Posterior cingulate gyrus (tissue), 11 donors: ENCODE results near the gene PCDHA6.
A peak's percentile ranks its signal among the peaks of the same experiment; 100 is the strongest.
"Not testable (repeated sequence)": the region's sequence is repeated elsewhere in the genome, so short reads cannot be mapped to it uniquely, and the experiment has no call there.

Experiments used
- DNase-seq, 10 donors: peaks; one replicate each; pipeline versions ENCODE4 v3.0.0 to v3.0.0-alpha.2; 2020 to 2021; ENCODE audit warnings: mixed read lengths in 3 of 10
- intact Hi-C: fragments of 100-400 bp; cut with DNase I; formaldehyde crosslinking; loops from one replicate; pipeline ENCODE4 v1.15.1; 2023

Gene PCDHA6

GRCh38 chr5:140821375-140822280, 6.1 kb upstream of the PCDHA6 start, which contains the start of gene PCDHA5:
TSS of gene PCDHA5 (plus strand) at chr5:140821613.
- intact Hi-C loops: no loop called here
- peak in 6 of 10 donors; percentile 42 to 87 (median 65) for DNase-seq

GRCh38 chr5:140822281-140822629, 5.5 kb upstream of the PCDHA6 start:
- intact Hi-C loops: no loop called here
- peak in 1 of 10 donors; percentile 28 for DNase-seq

- peak in 1 of 10 donors; percentile 48 for DNase-seq
- intact Hi-C loops: not testable (repeated sequence)
Observed at GRCh38 chr5:140822969-140823368, 4.8 kb upstream of the PCDHA6 start.

- DNase-seq: peak in 2 of 10 donors; percentile 61 to 82
- intact Hi-C loops: no loop called here
Observed at GRCh38 chr5:140823475-140823874, 4.3 kb upstream of the PCDHA6 start.

GRCh38 chr5:140828362-140828737, 590 bp downstream of the PCDHA6 start:
- intact Hi-C loops: no loop called here
- DNase-seq: no peak

GRCh38 chr5:140829511-140830501, 2.0 kb downstream of the PCDHA6 start:
- peak in 3 of 10 donors; percentile 50 to 76 (median 59) for DNase-seq
- intact Hi-C loops: not testable (repeated sequence)

GRCh38 chr5:140833993-140834392, 6.2 kb downstream of the PCDHA6 start, which contains the start of gene PCDHA7:
TSS of gene PCDHA7 (plus strand) at chr5:140834269. CDS start at chr5:140834384, 115 bp downstream.
- intact Hi-C loops: no loop called here
- no peak for DNase-seq

- DNase-seq: peak in 2 of 10 donors; percentile 57
- intact Hi-C loops: not testable (repeated sequence)
Observed at GRCh38 chr5:140834439-140835008, 6.8 kb downstream of the PCDHA6 start.

- intact Hi-C loops: no loop called here
- peak in 2 of 10 donors; percentile 71 to 84 for DNase-seq
Observed at GRCh38 chr5:140835622-140836510, 8.1 kb downstream of the PCDHA6 start.

GRCh38 chr5:140840978-140841962, 13.5 kb downstream of the PCDHA6 start, which contains the start of gene PCDHA8:
TSS of gene PCDHA8 (plus strand) at chr5:140841187. CDS start at chr5:140841322, 135 bp downstream.
- DNase-seq: peak in 4 of 10 donors; percentile 53 to 82 (median 72)
- intact Hi-C loops: no loop called here

- peak in 2 of 10 donors; percentile 55 to 74 for DNase-seq
- intact Hi-C loops: no loop called here
Observed at GRCh38 chr5:140842798-140843733, 15.3 kb downstream of the PCDHA6 start.

GRCh38 chr5:140848139-140849102, 20.7 kb downstream of the PCDHA6 start, which contains the start of gene PCDHA9:
TSS of gene PCDHA9 (plus strand) at chr5:140848382. CDS start at chr5:140848496, 114 bp downstream.
- intact Hi-C loops: not testable (repeated sequence)
- DNase-seq: peak in 1 of 10 donors; percentile 55

- intact Hi-C loops: not testable (repeated sequence)
Observed at GRCh38 chr5:140849831-140850634, 22.3 kb downstream of the PCDHA6 start.

GRCh38 chr5:140855772-140856674, 28.3 kb downstream of the PCDHA6 start, which contains the start of gene PCDHA10:
TSS of gene PCDHA10 (plus strand) at chr5:140855897. CDS start at chr5:140856049, 152 bp downstream.
- intact Hi-C loops: no loop called here
- peak in 1 of 10 donors; percentile 75 for DNase-seq

More at GRCh38 chr5:140849831-140850634, 22.3 kb downstream of the PCDHA6 start:
- peak in 1 of 10 donors; percentile 77 for DNase-seq
